CD4-positive, alpha-beta memory T cell (primary cell): ENCODE data around the gene SKAP2. TPM values are rescaled to one million over a fixed set of nuclear protein-coding genes. Genes with fewer than 3 reads are reported as not detected.

ENCODE experiments used
- CTCF ChIA-PET: fragments of 350-600 bp; sonication (Branson Sonifier 250); formaldehyde crosslinking; loops from one replicate; lab custom pipeline; 2021; ENCODE audit warnings: inconsistent platforms; ENCODE audit not compliant: partially characterized antibody; lab: Charles Lee
- POLR2A ChIA-PET: fragments of 350-600 bp; sonication (Branson Sonifier 250); formaldehyde crosslinking; loops from one replicate; lab custom pipeline; 2021; ENCODE audit not compliant: partially characterized antibody; lab: Charles Lee
- DNase-seq, 5 donors: peaks; one replicate each; pipeline versions ENCODE4 v3.0.0 to v3.0.0-alpha.2; 2020 to 2022; ENCODE audit warnings: mixed read lengths in 1 of 5
- H3K27ac ChIP-seq: one replicate; pipeline ENCODE4 v1.7.0; 2013; ENCODE audit warnings: low read depth, low read length
- H3K27me3 ChIP-seq: 2 replicates; pipeline ENCODE4 v1.7.0; 2013; ENCODE audit warnings: mild to moderate bottlenecking, low read length, moderate library complexity; ENCODE audit not compliant: insufficient read depth
- H3K36me3 ChIP-seq: 2 replicates; pipeline ENCODE4 v1.7.0; 2013; ENCODE audit warnings: mild to moderate bottlenecking, low read length, moderate library complexity; ENCODE audit not compliant: insufficient read depth
- H3K4me1 ChIP-seq: 2 replicates; pipeline ENCODE4 v1.7.0; 2013; ENCODE audit warnings: mild to moderate bottlenecking, low read length, moderate library complexity; ENCODE audit not compliant: insufficient read depth
- H3K4me3 ChIP-seq, 2 donors: one replicate each; pipeline ENCODE4 v1.7.0; 2013; ENCODE audit warnings: low read length in 2 of 2, mild to moderate bottlenecking in 1 of 2
- H3K9me3 ChIP-seq, 2 donors: one replicate each; pipeline ENCODE4 v1.7.0; 2013; ENCODE audit warnings: low read length in 2 of 2, control low read depth in 1 of 2; ENCODE audit not compliant: control insufficient read depth in 1 of 2
- H3K27ac Mint-ChIP-seq, 7 donors: one replicate each; pipeline ENCODE4 v1.8.0; 2020 to 2021; ENCODE audit warnings: mixed read lengths in 7 of 7, mild to moderate bottlenecking in 6 of 7, inconsistent platforms in 3 of 7, moderate library complexity in 3 of 7
- H3K27me3 Mint-ChIP-seq, 2 donors: one replicate each; pipeline ENCODE4 v1.8.0; 2020 to 2021; ENCODE audit warnings: mixed read lengths in 2 of 2
- H3K36me3 Mint-ChIP-seq, 2 donors: one replicate each; pipeline ENCODE4 v1.8.0; 2020 to 2021; ENCODE audit warnings: mixed read lengths in 2 of 2, inconsistent platforms in 1 of 2, mild to moderate bottlenecking in 1 of 2
- H3K4me1 Mint-ChIP-seq, 4 donors: one replicate each; pipeline ENCODE4 v1.8.0; 2020 to 2021; ENCODE audit warnings: mixed read lengths in 4 of 4, mild to moderate bottlenecking in 1 of 4
- H3K4me3 Mint-ChIP-seq, 8 donors: one replicate each; pipeline ENCODE4 v1.8.0; 2020 to 2021; ENCODE audit warnings: mixed read lengths in 8 of 8, mild to moderate bottlenecking in 7 of 8, moderate library complexity in 6 of 8, inconsistent platforms in 3 of 8
- H3K9me3 Mint-ChIP-seq, 8 donors: one replicate each; pipeline ENCODE4 v1.8.0; 2020 to 2021; ENCODE audit warnings: mixed read lengths in 8 of 8, mild to moderate bottlenecking in 5 of 8, inconsistent platforms in 3 of 8, moderate library complexity in 1 of 8
- intact Hi-C: fragments of 100-400 bp; cut with micrococcal nuclease; formaldehyde crosslinking; loops from one replicate; pipeline ENCODE4 v1.15.1; 2023
- polyA plus RNA-seq, 2 donors: library from polyadenylated mRNA; unstranded; fragments of 300-500 nt; fragmentation: Illumina TruSeq; gene quantifications; one replicate each; pipeline ENCODE4 v1.2.3, GENCODE V29; 2021
- total RNA-seq, 2 experiments: library from RNA; stranded (reverse); gene quantifications; one replicate each; pipeline ENCODE4 v1.2.3, GENCODE V29; 2021

SKAP2 gene
- total and polyA plus RNA-seq, 4 experiments from 2014 or later, result 6.8 to 25.6 (median 11.3) TPM

- intact Hi-C loops, result no loop called here
- Histone ChIP-seq H3K9me3 (no peaks in the 10 kb centered on the region), H3K4me1 (peaks cover 4% of the 10 kb centered on the region), H3K27me3 (no peaks in the 10 kb centered on the region), H3K36me3 (no peaks in the 10 kb centered on the region), H3K4me3 (no peak overlapping the region), H3K27ac (no peak overlapping the region)
- Mint-ChIP-seq H3K4me1 (peaks cover 2 to 6% (median 3%) of the 10 kb centered on the region in 4 donors), H3K4me3 (no peak overlapping the region), H3K27me3 (peaks cover 2 to 3% of the 10 kb centered on the region in 2 donors), H3K9me3 (no peaks in the 10 kb centered on the region), H3K36me3 (no peaks in the 10 kb centered on the region), H3K27ac (no peak overlapping the region)
- DNase-seq, result no peak
- CTCF ChIA-PET, result interaction anchor here (0.9 to 7.6 kb wide), 4 partner anchors 10 to 299 kb away, joined by 3 to 99 read pairs (median 19); no protein-coding TSS in a partner anchor
- POLR2A ChIA-PET, result no interaction called here
Measured at GRCh38 chr7:26670841-26671240, 193.5 kb downstream of the SKAP2 start.

GRCh38 chr7:26670290-26670689 is 194.1 kb downstream of the SKAP2 start:
- no peak overlapping the region for H3K4me3 ChIP-seq
- Mint-ChIP-seq H3K27me3 (peaks cover 2 to 3% of the 10 kb centered on the region in 2 donors), H3K4me1 (peaks cover 3 to 8% (median 5%) of the 10 kb centered on the region in 4 donors), H3K4me3 (no peak overlapping the region), H3K36me3 (no peaks in the 10 kb centered on the region), H3K27ac (no peak overlapping the region), H3K9me3 (no peaks in the 10 kb centered on the region)
- POLR2A ChIA-PET, result no interaction called here
- CTCF ChIA-PET, result interaction anchor here (0.9 to 7.6 kb wide), 4 partner anchors 10 to 305 kb away, joined by 3 to 99 read pairs (median 11); no protein-coding TSS in a partner anchor
- intact Hi-C loops, result no loop called here
- no peaks in the 10 kb centered on the region for H3K27me3 ChIP-seq
- no peak overlapping the region for H3K27ac ChIP-seq
- H3K4me1 ChIP-seq, result peaks cover 6% of the 10 kb centered on the region
- DNase-seq, result no peak
- H3K9me3 ChIP-seq, result no peaks in the 10 kb centered on the region
- no peaks in the 10 kb centered on the region for H3K36me3 ChIP-seq

DNA sequence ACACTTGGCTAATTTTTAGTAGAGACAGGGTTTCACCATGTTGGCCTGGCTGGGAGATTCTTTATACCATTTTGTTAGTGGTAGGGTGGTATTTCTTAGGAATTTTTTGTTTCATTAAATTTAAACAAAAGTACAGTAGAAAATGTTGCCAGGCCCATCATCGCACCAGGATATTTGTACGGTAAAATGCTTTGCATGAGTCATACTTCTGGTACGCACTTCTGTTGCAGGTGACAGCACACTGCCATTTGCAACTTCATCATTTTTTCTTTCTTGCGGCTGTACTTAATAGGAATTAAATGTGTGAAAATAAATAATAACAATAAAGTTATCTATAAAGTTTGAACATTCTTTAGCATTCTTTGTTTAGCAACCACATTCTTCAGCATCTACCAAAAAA is 195.6 kb downstream of the SKAP2 start:
- Mint-ChIP-seq H3K27ac (no peak overlapping the region), H3K36me3 (no peaks in the 10 kb centered on the region), H3K27me3 (peaks cover 2 to 3% of the 10 kb centered on the region in 2 donors), H3K9me3 (no peaks in the 10 kb centered on the region), H3K4me3 (no peak overlapping the region), H3K4me1 (peaks cover 9 to 19% (median 13%) of the 10 kb centered on the region in 4 donors)
- intact Hi-C loops, result loop anchor here (5.0 kb wide), 2 partner anchors 467 to 592 kb away; partner anchors contain the start of genes CBX3 and HNRNPA2B1
- POLR2A ChIA-PET, result no interaction called here
- H3K4me1 ChIP-seq, result peaks cover 16% of the 10 kb centered on the region
- no peak overlapping the region for H3K4me3 ChIP-seq
- DNase-seq, result no peak
- no peaks in the 10 kb centered on the region for H3K9me3 ChIP-seq
- H3K36me3 ChIP-seq, result no peaks in the 10 kb centered on the region
- CTCF ChIA-PET, result interaction anchor here (0.7 to 7.6 kb wide), 6 partner anchors 9 to 1456 kb away, joined by 3 to 99 read pairs (median 6); no protein-coding TSS in a partner anchor
- H3K27ac ChIP-seq, result no peak overlapping the region
- H3K27me3 ChIP-seq, result no peaks in the 10 kb centered on the region

GRCh38 chr7:26667514-26668133 is 196.8 kb downstream of the SKAP2 start:
- Histone ChIP-seq H3K36me3 (no peaks in the 10 kb centered on the region), H3K27ac (no peak overlapping the region), H3K4me3 (no peak overlapping the region), H3K4me1 (peaks cover 16% of the 10 kb centered on the region), H3K9me3 (no peaks in the 10 kb centered on the region), H3K27me3 (no peaks in the 10 kb centered on the region)
- Mint-ChIP-seq H3K36me3 (no peaks in the 10 kb centered on the region), H3K4me3 (no peak overlapping the region), H3K9me3 (no peaks in the 10 kb centered on the region), H3K27ac (no peak overlapping the region), H3K27me3 (peaks cover 2 to 3% of the 10 kb centered on the region in 2 donors), H3K4me1 (peaks cover 9 to 19% (median 13%) of the 10 kb centered on the region in 4 donors)
- intact Hi-C loops, result loop anchor here (1.0 to 5.0 kb wide), 8 partner anchors 167 to 775 kb away; partner anchors contain the start of genes CBX3 and HNRNPA2B1
- peak; percentile 58 to 67 (median 59) for DNase-seq
- ChIA-PET POLR2A (interaction anchor here (1.5 kb wide), 1 partner anchor 298 kb away, joined by 4 read pairs; no protein-coding TSS in a partner anchor), CTCF (interaction anchor here (0.9 to 7.6 kb wide), 11 partner anchors 8 to 775 kb away, joined by 3 to 99 read pairs (median 6); no protein-coding TSS in a partner anchor)

GRCh38 chr7:26664735-26665416 is 199.5 kb downstream of the SKAP2 start:
- POLR2A ChIA-PET, result interaction anchor here (1.2 kb wide), 1 partner anchor 295 kb away, joined by 5 read pairs; no protein-coding TSS in a partner anchor
- H3K4me1 Mint-ChIP-seq, result peaks cover 9 to 19% (median 13%) of the 10 kb centered on the region in 4 donors

GRCh38 chr7:26664274-26664673 is 200.1 kb downstream of the SKAP2 start:
- no peak overlapping the region for H3K4me3 ChIP-seq
- H3K27me3 ChIP-seq, result no peaks in the 10 kb centered on the region
- CTCF ChIA-PET, result interaction anchor here (0.7 to 7.6 kb wide), 8 partner anchors 17 to 771 kb away, joined by 3 to 99 read pairs (median 4); no protein-coding TSS in a partner anchor
- Mint-ChIP-seq H3K27me3 (peaks cover 2 to 4% of the 10 kb centered on the region in 2 donors), H3K9me3 (no peaks in the 10 kb centered on the region), H3K4me1 (peaks cover 9 to 19% (median 13%) of the 10 kb centered on the region in 4 donors), H3K4me3 (peak overlapping the region; percentile 7 to 85 (median 72)), H3K36me3 (no peaks in the 10 kb centered on the region), H3K27ac (peak overlapping the region in 1 of 7 donors; percentile 48)
- no peak overlapping the region for H3K27ac ChIP-seq
- no peaks in the 10 kb centered on the region for H3K9me3 ChIP-seq
- POLR2A ChIA-PET, result no interaction called here
- DNase-seq, result no peak
- no peaks in the 10 kb centered on the region for H3K36me3 ChIP-seq
- peaks cover 16% of the 10 kb centered on the region for H3K4me1 ChIP-seq
- intact Hi-C loops, result no loop called here

More at GRCh38 chr7:26664735-26665416, 199.5 kb downstream of the SKAP2 start:
- no peaks in the 10 kb centered on the region for H3K36me3 Mint-ChIP-seq
- peak overlapping the region in 4 of 7 donors; percentile 3 to 83 (median 26) for H3K27ac Mint-ChIP-seq
- Histone ChIP-seq H3K4me1 (peaks cover 16% of the 10 kb centered on the region), H3K4me3 (no peak overlapping the region), H3K9me3 (no peaks in the 10 kb centered on the region), H3K36me3 (no peaks in the 10 kb centered on the region), H3K27me3 (no peaks in the 10 kb centered on the region), H3K27ac (no peak overlapping the region)
- peak; percentile 43 to 57 (median 50) for DNase-seq
- CTCF ChIA-PET, result interaction anchor here (0.7 to 7.6 kb wide), 9 partner anchors 8 to 772 kb away, joined by 3 to 99 read pairs (median 5); no protein-coding TSS in a partner anchor
- H3K27me3 Mint-ChIP-seq, result peaks cover 2 to 4% of the 10 kb centered on the region in 2 donors
- peak overlapping the region; percentile 56 to 85 (median 74) for H3K4me3 Mint-ChIP-seq
- intact Hi-C loops, result loop anchor here (5.0 kb wide), 2 partner anchors 463 to 588 kb away; partner anchors contain the start of genes CBX3 and HNRNPA2B1
- H3K9me3 Mint-ChIP-seq, result no peaks in the 10 kb centered on the region
